ENCODE data around the gene MAOB.

Gene MAOB

DNA sequence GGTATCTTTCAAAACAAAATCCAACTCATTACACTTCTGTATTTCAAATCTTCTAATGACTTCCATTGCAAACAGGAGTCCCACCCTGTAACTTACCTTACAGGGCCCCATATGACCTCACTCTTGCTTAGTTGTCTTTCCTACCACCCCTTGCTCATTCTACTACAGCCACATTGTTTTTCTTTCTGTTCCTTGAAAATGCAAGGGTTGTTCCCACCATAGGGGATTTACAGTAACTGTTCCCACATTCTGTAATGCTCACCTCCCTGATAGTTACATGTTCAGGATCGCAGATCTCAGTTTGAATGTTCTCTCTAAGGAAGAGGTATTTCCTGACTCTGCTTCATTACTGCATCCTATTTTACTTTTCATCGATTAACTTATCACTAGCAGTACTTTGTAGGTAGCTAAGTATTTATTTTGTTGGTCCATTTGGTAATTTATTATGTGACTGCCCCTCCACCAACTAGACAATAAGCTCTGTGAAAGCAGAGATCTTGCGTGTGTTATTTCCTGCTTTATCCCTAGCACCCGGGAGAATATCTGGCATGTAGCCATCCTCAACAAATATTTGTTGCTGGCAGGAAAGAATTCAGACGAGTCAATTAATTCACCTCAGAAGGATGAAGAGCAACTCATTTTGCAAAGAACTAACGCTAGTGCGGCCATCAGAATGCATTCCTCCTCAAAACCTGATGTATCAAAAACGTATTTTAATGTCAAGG lies 21.4 kb downstream of the MAOB start:
- no peak for DNase-seq

DNA sequence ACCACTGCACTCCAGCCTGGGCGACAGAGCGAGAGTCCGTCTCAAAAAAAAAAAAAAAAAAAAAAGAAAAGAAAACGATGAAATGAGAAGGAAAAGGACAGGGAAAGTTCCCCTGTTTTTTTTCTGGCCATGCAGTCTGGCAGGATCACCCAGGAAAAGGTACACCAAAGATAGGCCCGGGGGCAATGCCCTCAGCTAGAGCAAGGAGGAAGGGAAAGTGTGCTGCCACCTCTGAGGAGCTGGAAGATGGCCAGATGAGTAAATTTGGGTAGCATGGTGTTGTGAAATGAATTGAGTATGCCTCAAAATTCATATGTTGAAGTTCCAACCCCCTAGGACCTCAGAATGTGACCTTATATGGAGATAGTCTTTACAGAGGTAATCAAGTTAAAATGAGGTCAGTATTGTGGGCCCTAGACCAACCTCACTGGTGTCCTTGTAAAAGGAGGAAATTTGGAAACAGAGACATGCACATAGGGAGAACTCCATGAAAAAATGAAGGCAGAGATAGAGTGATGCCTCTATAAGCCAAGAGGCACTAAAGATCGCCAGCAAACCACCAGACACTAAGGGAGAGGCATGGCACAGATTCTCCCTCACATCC lies 28.9 kb downstream of the MAOB start:
- no peak for DNase-seq

DNA sequence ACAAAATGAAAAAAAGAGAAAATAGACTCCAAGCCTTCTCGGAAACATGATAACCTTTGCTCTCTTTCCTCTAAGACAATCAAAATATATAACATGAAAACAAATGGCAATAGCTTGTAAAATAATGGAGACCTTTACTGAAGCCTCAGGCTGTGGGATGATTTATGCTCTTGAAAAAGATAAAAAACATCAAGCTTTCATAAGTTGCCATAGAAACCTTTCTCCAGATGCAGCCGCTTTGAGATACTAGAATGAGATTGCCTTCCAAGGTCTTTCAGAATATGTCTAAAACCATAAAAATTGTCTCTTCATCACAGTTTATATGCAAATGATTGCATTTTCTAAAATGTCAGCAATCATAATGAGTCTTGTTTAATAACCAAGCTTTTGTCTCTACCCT lies 31.6 kb downstream of the MAOB start:
- no peak for DNase-seq

DNA sequence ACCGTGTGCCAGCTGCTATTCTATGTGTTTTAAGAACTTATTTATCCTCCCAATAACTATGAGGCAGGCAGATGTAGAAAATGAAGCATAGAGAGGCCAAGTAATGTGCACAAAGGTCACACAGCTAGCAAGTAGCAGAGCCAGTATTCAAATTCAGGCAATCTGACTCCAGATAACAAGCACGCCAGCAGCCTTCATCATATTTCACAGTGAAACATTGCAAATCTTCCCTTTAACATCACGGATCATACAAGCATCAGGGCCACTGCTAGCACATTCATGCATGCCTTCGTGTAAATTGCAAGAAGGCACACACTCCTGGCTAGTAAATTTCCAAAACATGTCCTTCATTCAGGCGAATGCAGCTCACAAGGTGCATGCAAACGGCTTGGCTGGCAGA lies 33.1 kb downstream of the MAOB start:
- no peak for DNase-seq

DNA sequence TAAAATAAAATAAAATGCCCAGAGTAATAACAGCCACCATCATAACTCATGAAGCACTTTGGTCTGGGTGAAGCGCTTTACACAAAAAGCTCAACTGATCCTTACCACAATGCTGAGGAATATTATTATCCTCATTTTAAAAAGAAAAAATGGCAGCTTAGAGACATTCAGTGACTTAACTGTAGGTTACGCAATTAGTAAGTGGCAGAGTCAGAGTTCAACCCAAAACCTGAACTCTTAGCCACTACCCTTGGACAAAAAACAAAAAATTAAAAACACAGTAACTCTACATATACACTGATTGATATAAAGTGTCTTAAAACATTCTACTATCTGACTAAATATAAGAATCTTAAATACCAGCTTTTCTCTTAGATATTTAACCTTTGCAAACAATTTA lies 34.9 kb downstream of the MAOB start:
- no peak for DNase-seq

DNA sequence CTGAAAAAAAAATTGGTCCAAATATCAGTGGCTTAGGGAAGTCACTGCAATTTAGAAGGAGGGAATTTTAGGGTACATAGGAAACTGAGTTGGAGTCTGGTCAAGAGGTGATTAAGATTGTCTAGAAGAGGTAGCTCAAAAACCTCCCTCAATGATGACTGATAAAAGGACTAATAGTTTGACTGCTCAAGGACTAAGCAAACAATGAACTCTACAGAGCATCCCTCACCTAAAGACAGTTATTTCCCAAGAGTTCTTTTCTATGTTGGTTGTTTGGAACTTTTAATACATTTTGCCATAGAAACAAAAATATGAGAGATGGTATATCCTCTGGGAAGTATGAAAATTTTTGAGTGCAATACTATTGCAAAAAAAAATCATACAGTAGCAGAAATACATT lies 35.7 kb downstream of the MAOB start:
- no peak for DNase-seq

DNA sequence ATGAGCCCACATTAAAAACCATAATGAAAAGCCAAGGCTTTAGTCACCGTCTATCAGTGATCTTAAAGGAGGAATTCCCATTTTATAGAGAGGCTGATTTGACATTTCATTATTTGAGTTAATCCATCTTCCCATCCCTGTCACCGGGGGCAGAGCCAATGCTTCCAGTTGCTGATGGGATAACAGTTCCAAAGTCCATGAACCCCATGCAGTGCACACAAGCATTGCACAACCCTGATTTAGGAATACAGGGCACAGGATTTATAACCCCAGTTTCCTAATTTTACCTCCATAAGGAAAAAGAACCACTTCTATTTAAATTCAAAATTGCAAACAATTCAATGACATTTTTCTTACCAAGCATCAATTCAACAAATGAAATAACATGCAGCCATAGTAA lies 36.5 kb downstream of the MAOB start:
- no peak for DNase-seq

DNA sequence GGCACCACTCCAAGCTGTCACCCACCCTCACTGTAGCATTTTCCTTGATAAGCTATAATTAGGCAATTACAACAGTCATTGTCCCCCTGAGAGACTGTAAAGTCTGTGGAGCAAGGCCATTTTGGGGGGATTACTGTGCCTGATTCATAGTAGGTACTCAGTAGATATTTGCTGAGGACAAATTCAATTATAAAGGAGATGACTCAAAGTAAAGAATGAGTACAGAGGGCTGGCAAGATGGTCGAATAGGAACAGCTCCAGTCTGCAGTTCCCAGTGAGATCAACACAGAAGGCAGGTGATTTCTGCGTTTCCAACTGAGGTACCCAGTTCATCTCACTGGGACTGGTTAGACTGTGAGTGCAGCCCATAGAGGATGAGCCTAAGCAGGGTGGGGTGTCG lies 42.0 kb downstream of the MAOB start:
- DNase-seq = no peak

DNA sequence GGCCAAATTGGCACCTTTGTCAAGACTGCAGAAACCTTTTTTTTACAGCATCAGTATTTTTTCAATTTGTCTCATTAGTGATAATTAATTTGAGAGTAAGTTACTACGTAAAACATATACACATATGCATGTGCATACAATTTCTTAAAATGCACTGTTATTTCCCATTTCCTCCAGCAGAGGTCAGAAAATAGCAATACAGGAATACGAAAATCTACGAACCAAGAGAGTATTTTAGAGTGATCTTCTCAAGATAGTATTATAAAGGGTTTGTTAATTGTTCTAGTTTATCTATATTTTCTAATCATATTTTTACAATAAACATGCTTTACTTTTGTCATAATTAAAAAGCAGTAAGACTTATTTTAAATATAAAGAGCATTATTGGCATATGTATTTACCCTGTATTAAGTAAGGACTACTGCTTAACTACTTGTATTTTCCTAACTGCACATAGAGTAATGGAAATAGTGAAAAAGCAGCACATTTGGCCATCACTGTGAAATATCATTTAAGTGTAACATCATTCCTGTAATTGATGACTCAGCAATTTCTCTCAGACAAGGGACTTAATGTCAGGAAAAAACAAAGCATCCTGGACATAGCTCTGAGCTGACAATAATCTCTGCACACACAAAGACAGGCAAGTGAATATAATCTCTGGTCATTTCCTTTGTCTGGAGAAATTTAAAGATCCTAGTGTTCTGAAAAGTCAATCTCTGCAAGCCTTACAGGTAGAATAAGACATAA lies 45.6 kb downstream of the MAOB start:
- DNase-seq = no peak

DNA sequence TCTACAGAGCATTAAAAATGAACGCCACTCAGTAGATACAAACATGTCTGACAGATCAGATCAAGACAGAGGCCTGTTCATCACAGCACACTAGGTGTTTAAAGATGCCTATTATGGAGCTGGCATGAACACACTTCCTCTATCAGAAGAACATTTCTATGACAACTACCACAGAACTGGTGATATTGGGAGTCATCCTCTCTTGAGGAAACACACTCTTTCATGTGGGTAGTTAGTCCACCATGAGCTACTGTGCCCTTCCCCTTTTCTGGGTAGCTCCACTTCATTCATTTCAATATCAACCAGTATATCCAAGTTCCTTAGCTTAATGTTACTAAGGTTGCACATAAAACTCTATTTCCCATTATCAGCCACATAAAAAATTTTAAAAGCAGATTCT lies 46.7 kb downstream of the MAOB start:
- no peak for DNase-seq

DNA sequence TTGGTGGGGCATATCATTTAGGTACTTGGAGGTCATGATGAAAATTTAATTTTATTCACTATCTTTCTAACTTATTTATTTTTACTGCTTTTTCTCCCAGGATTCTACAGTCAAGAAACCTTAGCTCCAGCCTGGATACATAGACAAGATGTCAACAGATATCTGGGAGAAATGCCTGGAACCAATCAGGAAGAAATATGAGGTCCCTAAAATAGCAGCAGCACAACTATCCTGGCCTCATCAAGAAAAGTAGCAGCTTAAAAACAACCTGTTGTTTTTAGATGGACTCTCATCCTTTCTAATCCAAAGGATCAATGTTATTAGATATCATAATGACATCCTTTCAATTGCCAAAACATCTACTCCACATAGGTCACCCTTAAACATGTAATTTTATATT lies 54.5 kb downstream of the MAOB start:
- DNase-seq = no peak

DNA sequence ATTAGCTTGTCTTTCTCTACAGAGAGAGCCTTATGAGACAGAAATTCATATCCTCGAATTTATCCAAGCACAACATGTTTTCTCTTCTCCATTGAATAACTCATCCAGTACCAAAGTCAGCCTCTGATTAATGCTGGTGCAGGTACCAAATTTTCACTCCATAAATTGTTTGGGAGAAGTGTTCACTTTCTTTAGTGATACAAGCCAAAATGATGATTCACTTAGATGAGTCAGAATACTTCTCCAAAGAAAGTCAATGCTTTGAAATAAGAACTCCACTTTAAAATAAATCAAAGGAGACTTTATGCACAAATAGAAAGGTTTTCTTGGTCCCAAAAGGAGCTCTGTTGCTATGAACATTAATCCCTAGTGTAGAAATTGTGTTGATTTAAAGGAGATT lies 60.2 kb downstream of the MAOB start:
- DNase-seq = no peak

DNA sequence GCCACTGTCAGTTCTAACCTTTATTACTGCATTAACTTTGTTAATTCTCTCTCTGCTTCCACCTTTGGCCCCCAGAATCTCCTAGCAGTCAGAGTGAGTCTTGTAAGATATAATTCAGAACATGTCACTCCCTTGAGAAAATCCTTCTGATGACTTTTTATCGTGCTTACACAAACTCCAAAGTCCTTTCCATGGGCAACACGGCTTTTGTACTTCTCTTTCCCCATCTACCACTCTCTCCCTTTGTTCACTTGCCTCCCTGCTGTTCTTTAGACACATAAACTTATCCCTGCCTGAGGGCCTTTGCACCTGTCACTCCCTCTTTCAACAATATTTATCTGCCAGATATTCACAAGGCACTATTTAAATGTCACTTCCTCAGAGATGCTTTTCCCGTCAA lies 64.8 kb downstream of the MAOB start:
- DNase-seq = no peak

DNA sequence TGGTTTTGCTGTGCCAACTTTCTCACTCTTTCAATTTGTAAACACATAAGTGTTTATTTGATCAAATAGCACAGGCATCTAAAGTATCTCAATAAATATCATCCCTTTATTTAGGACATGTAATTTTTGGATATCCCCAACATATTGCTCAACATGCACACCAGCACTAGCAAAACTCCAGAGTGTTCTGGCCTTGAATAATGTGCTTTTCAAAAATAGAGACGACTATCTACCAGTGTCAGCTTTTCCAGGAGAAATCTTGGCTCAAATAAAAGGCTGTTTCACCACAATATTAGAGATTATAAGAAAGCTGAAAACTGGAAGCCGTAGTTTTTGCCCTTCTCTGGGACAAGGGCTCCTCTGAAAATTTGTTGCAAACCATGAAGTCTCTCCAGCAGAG lies 67.0 kb downstream of the MAOB start:
- DNase-seq = no peak

DNA sequence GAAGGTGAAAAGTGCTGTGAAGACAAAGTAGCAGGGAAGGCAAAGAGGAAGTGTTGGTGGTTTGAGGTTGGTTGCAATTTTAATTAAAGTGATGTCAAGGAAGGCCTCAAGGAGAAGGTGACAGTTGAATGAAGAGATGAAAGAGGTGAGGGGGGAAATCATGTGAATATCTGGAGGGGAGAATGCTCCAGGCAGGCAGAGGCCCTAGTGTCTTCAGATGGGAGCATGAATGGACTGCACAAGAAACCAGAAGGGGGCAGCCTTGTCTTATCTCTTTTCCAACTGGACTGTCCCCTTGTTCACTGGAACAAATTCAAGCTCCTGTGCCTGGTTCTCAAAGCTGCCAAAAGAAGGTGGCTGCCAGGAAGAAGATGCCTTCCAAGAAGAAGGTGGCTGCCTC lies 68.4 kb downstream of the MAOB start:
- no peak for DNase-seq

DNA sequence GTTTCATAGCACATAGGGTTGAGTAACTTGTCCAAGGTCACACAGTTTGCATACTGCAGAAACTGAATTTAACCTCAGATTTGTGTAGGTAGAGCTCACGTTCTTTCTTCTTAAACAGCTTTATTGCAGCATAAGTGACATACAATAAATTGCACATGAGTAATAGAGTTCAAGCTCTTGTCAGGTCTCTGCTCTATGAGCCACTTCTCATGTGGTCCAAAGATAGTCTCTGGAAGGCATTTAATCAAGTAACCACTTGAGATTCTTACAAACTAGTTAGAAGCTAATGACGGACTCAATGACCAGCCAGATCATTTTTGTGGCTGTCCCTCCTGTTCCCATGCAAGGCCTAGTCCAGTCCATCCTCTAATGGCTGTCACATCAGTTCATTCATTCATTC lies 68.9 kb downstream of the MAOB start:
- no peak for DNase-seq

DNA sequence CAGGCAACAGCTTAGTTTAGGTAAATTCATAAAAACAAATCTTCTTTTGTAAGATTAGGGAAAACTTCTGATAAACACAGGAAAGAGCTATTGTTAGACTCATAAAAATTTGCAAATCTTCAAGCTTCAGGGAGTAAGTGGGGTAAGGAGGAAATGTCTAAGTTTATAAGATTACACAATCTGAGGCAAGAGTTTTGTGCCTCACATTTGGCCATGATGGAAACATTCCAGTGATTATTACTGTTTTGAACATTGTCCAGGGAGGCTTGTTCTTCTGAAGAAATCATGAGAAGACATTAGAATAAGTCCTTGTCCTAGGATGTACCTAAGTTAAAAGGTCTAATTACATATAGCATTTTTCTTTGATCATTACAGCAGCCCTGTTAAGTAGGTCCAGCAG lies 72.8 kb downstream of the MAOB start:
- DNase-seq = no peak

DNA sequence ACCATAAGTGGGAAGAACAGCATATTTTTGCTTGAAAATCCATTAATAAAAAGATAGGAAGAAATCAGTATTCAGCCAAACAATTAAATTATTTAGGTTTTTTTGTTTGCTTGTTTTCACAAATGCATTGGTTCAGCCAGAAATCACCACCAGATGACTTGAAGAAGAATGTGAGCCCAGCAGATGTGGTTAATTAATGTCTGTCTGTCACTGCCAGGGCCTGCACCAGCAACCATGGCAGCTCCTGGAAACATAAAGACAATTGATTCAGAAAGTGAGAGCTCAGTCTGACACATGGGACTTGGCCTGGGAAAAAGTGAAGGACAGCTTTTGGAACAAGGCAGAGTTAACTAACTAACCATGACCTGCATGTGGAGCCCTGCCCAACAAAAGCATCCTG lies 74.0 kb downstream of the MAOB start:
- DNase-seq = no peak

DNA sequence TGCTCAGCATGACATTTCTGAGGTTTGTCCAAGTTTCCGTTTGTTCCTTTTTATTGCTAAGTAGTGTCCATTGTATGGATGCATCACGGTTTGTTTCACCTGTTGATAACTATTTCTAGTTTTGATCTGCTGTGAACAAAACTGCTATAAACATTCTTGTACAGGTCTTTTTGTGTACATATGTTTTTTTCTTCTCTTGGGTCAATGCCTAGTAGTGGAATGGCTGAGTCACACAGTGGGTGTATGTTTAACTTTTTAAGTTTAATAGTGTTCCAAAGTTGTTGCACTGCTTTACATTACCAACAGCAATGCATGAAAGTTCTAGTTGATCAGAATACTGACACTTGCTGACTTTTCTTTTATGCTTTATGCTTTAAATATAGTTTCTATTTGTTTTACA lies 76.7 kb downstream of the MAOB start:
- DNase-seq = no peak

DNA sequence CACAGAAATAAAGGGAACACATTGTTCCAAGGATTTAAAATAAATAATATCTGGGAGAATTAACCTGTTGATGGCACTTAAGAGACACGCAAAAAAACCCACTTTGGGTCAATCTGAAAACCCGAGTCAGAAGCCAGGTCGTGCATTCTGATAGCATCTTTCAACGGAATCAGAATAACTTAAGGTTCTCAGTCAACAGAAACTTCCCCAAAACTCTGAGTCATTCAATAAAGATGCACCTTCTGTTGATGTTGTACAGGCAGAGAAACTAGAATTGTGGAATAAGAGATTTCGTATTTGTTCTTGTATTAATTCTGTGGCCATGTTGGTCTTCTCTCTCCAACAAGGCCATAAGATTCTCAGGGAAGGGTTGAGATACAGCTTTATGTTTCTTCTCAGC lies 78.2 kb downstream of the MAOB start:
- no peak for DNase-seq

DNA sequence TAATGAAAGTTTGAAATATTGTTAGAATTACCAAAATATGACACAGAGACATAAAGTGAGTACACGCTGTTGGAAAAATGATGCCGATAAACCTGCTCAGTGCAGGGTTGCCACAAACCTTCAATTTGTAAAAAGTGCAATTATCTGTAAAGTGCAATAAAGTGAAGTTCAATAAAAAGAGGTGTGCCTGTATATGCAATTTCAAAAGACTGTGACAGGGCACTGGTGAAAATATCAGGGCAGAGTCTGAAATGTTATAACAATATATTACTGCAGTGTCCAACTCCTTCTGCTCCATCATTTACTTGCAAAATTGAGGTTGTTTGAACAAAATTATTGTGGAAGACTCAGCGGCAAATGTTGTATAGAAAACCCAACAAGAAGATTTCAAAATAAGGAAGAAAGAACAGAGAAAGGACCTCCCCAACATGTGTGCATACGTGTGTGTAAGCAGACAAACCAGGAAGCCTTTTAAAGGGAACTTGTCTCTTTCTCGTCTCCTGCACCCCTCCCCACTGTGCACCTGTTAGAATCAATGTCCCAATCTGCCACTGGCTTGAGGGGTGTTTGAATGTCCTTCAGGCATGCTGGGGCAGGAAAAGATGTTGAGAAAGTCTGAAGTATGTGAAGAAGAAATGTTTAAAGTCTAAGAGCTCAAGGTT lies 96.2 kb downstream of the MAOB start:
- no peak for DNase-seq

DNA sequence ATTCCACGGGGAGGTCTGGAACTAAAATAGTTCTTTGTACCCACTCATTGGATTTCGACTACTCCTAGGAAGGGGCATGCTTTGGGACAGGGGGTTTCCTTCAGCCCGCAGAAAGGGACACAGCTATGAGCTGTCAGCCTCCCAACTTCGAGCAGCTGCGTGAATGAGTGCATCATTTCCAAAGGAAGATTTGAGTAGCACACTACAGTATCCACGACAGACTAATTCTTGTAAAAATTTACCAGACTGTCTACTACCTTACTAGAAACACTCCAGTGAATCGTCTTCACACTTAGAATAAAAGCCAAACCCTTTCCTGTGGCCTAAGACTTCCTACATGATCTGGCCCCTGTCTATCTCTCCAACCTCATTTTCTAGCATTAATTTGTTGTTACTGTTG lies 124.2 kb downstream of the MAOB start:
- no peak for DNase-seq

DNA sequence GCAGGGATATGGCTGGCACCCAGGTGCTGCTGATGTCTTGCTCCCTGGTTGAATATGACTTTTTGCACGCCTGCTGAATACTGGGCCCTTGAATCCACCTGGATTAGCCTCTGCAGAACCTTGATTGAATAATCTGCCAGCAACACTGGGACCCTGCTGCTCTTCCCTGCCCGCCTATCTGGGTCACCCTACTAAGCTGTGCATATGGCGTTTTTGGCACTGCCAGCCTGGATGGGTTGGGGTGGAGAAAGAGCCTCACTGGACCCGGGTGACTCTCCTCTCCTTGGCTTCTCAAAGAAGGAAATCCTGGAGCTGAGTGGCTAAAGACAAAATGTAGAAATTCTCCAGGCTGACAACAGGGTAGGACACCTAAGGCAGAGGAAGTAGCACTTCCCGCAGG lies 126.2 kb downstream of the MAOB start:
- DNase-seq = no peak

DNA sequence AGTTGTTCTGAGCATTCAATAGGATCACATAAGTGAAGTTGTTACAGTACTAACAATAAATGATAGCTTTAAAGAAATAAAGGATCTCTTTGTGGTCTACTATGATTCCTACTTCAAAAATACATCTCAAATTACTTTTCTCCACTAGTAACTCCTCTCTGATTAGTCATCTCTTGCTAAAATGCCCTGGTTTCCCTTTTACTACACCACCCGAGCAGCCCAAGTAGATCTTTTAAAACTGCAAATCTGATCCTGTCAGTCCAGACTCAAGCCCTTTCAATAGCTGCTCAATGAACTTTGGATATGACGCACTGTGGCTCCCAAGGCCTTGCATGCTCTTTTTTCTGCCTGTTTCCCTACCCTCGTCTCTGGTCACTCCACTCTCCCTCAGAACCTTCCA lies 128.6 kb downstream of the MAOB start:
- no peak for DNase-seq
